K562 (cell line): Measurements from ENCODE around the gene EMC1. TPM values are rescaled to one million over a fixed set of nuclear protein-coding genes. Genes with fewer than 3 reads are reported as not detected.

Source experiments
- ADNP ChIP-seq: fragments of 200-800 bp; sonication (Bioruptor generic); IDR thresholded peaks from 2 replicates; pipeline ENCODE4 v1.6.1; 2016; ENCODE audit warnings: missing genetic modification characterization, missing compliant biosample characterization
- ARID2 ChIP-seq: fragments of 450-650 bp; IDR thresholded peaks from 2 replicates; pipeline ENCODE4 v1.6.1; 2017; ENCODE audit warnings: antibody characterized with exemption, mild to moderate bottlenecking
- BCLAF1 ChIP-seq, 2 experiments: fragments of 450-650 bp in 1 of 2; IDR thresholded peaks; 2 replicates each; pipeline ENCODE4 v1.6.1; 2011 to 2017; ENCODE audit warnings: low read depth in 2 of 2, antibody characterized with exemption in 1 of 2, borderline replicate concordance in 1 of 2, low read length in 1 of 2, mild to moderate bottlenecking in 1 of 2, mixed read lengths in 1 of 2; ENCODE audit not compliant: control insufficient read depth in 1 of 2
- CBFA2T3 ChIP-seq: fragments of 450-650 bp; IDR thresholded peaks from 2 replicates; pipeline ENCODE4 v1.6.1; 2017
- CCAR2 ChIP-seq: fragments of 200-400 bp; formaldehyde crosslinking; IDR thresholded peaks from 2 replicates; pipeline ENCODE4 v1.6.1; 2017; ENCODE audit warnings: mild to moderate bottlenecking, low read depth, low read length
- CREBBP ChIP-seq: IDR thresholded peaks from one replicate; pipeline ENCODE4 v1.6.1; 2012; ENCODE audit warnings: low read depth, mild to moderate bottlenecking, control low read depth, inconsistent platforms, low read length
- DDX20 ChIP-seq: fragments of 450-650 bp; IDR thresholded peaks from 2 replicates; pipeline ENCODE4 v1.6.1; 2016; ENCODE audit warnings: missing genetic modification characterization, low read depth, mild to moderate bottlenecking, missing compliant biosample characterization, moderate library complexity
- E2F6 ChIP-seq, 2 experiments: IDR thresholded peaks; 2 replicates each; pipeline ENCODE4 v1.6.1; 2011; ENCODE audit warnings: borderline replicate concordance in 1 of 2, control low read depth in 1 of 2, low read depth in 1 of 2, low read length in 1 of 2, mild to moderate bottlenecking in 1 of 2, mixed read lengths in 1 of 2, moderate library complexity in 1 of 2; ENCODE audit not compliant: insufficient read depth in 1 of 2, insufficient read length in 1 of 2, poor library complexity in 1 of 2, severe bottlenecking in 1 of 2; ENCODE audit errors: extremely low read depth in 1 of 2
- KLF6 ChIP-seq: fragments of 250-450 bp; sonication (Bioruptor Pico); IDR thresholded peaks from 2 replicates; pipeline ENCODE4 v1.4.0; 2020; ENCODE audit warnings: mild to moderate bottlenecking, moderate library complexity, borderline replicate concordance
- PML ChIP-seq: IDR thresholded peaks from 2 replicates; pipeline ENCODE4 v1.6.1; 2012; ENCODE audit warnings: low read length, inconsistent platforms
- POLR3A ChIP-seq: IDR thresholded peaks from 2 replicates; pipeline ENCODE4 v1.6.1; 2011; ENCODE audit warnings: borderline replicate concordance, mild to moderate bottlenecking, moderate library complexity; ENCODE audit not compliant: insufficient read length, insufficient read depth; ENCODE audit errors: extremely low read depth
- POU5F1 ChIP-seq: fragments of 150-350 bp; IDR thresholded peaks from 2 replicates; pipeline ENCODE4 v1.6.1; 2014; ENCODE audit warnings: borderline replicate concordance, low read length, low read depth, mild to moderate bottlenecking; ENCODE audit not compliant: partially characterized antibody
- RBM15 ChIP-seq: fragments of 200-400 bp; formaldehyde crosslinking; IDR thresholded peaks from 2 replicates; pipeline ENCODE4 v1.6.1; 2018; ENCODE audit warnings: mild to moderate bottlenecking, low read length, moderate library complexity; ENCODE audit not compliant: insufficient read depth
- SLC30A9 ChIP-seq: fragments of 250-450 bp; sonication (Bioruptor Pico); IDR thresholded peaks from 2 replicates; pipeline ENCODE4 v1.8.0; 2022; ENCODE audit warnings: mild to moderate bottlenecking, moderate library complexity
- SMARCA5 ChIP-seq: fragments of 450-650 bp; IDR thresholded peaks from 2 replicates; pipeline ENCODE4 v1.6.1; 2016
- TAF7 ChIP-seq: fragments of 450-650 bp; IDR thresholded peaks from 2 replicates; pipeline ENCODE4 v1.6.1; 2016; ENCODE audit warnings: missing genetic modification characterization, missing compliant biosample characterization
- THRA ChIP-seq: fragments of 450-650 bp; IDR thresholded peaks from 2 replicates; pipeline ENCODE4 v1.6.1; 2017; ENCODE audit warnings: mild to moderate bottlenecking, moderate library complexity
- TRIM28 ChIP-seq: fragments of 450-650 bp; IDR thresholded peaks from 2 replicates; pipeline ENCODE4 v1.6.1; 2017
- ZNF408 ChIP-seq: fragments of 250-450 bp; sonication (Bioruptor Pico); IDR thresholded peaks from 2 replicates; pipeline ENCODE4 v1.4.0; 2020; ENCODE audit warnings: low read depth, mild to moderate bottlenecking, moderate library complexity
- ZNF449 ChIP-seq: fragments of 250-450 bp; sonication (Bioruptor Pico); IDR thresholded peaks from 2 replicates; pipeline ENCODE4 v1.8.0; 2022; ENCODE audit warnings: moderate library complexity, mild to moderate bottlenecking, inconsistent platforms
- ZSCAN32 ChIP-seq: fragments of 450-650 bp; formaldehyde crosslinking; IDR thresholded peaks from 2 replicates; pipeline ENCODE4 v1.4.0; 2020; ENCODE audit warnings: mild to moderate bottlenecking, moderate library complexity
- polyA plus RNA-seq, 8 experiments: library from polyadenylated mRNA; depleted of rRNA in 4 of 8; stranded (reverse) in 5 of 8; unstranded in 3 of 8; fragments of >200 nt; fragmentation: Nextera tagmentation in 2 of 8; fragmentation: Illumina TruSeq in 1 of 8; extraction: Ambion mirVana in 2 of 8; extraction: Trizol in 1 of 8; gene quantifications; 2 replicates each; pipeline versions ENCODE4 v1.2.1 to v1.2.3, GENCODE V29; 2011 to 2014; ENCODE audit warnings: inconsistent platforms in 1 of 8, missing spikeins in 1 of 8
- total RNA-seq, 7 experiments: library from RNA; depleted of rRNA in 6 of 7; stranded (reverse); fragments of >200 nt in 6 of 7; fragmentation: Illumina TruSeq in 2 of 7; extraction: Trizol in 2 of 7; gene quantifications; 2 replicates each; pipeline versions ENCODE4 v1.2.1 to v1.2.3, GENCODE V29; 2011 to 2021; ENCODE audit warnings: low replicate concordance in 1 of 7

EMC1 gene
- total and polyA plus RNA-seq, 9 of the 15 experiments (the other 6 are each of a cell fraction or from before 2014, with no cell fraction given): 17.8 to 88.2 (median 37.4) TPM

GRCh38 chr1:19250629-19251304, 557 bp downstream of the EMC1 start (continued):
- TF ChIP-seq ZNF449 (no peak), E2F6 (IDR thresholded peaks at IDR 0.05; ENCODE audit: borderline replicate concordance in 1 of 2, extremely low read depth in 1 of 2, insufficient read depth in 1 of 2, insufficient read length in 1 of 2, low read depth in 1 of 2, low read length in 1 of 2, poor library complexity in 1 of 2, severe bottlenecking in 1 of 2) (no peak), KLF6 (no peak), CREBBP (no peak), ARID2 (no peak), DDX20 (no peak), TRIM28 (no peak), THRA (no peak), ZNF408 (CRISPR knock-in tag) (no peak), ADNP (peak; percentile 72; the same call in 1 of the 2 replicates), SMARCA5 (peak; percentile 75), CCAR2 (no peak), RBM15 (no peak), PML (no peak), ZSCAN32 (CRISPR knock-in tag) (no peak), SLC30A9 (CRISPR knock-in tag) (no peak), CBFA2T3 (no peak), POU5F1 (no peak), BCLAF1 (IDR thresholded peaks at IDR 0.05; ENCODE audit: borderline replicate concordance in 1 of 2, control insufficient read depth in 1 of 2, low read depth in 2 of 2, low read length in 1 of 2) (peak in 1 of 2 experiments; percentile 18; a peak in 1 of 4 replicates), TAF7 (tag) (0 out of 2 replicates have a peak, but pooled peaks have one; percentile 22), POLR3A (no peak)
